Vagina (tissue), 2 donors: ENCODE results near the gene STARD13.

ENCODE experiments used
- POLR2A ChIP-seq, 2 donors: fragments of 450-650 bp; IDR thresholded peaks; one replicate each; pipeline ENCODE4 v1.6.1; 2017; ENCODE audit warnings: antibody characterized with exemption in 2 of 2, mild to moderate bottlenecking in 2 of 2, moderate library complexity in 2 of 2
- TF ChIP-seq, protein P1 (sequence below), 3 experiments: fragments of 450-650 bp in 2 of 3; fragments of 200-600 bp in 1 of 3; sonication (generic) in 1 of 3; IDR thresholded peaks; one replicate each; pipeline ENCODE4 v1.5.1; 2017 to 2019; ENCODE audit warnings: antibody characterized with exemption in 3 of 3, mild to moderate bottlenecking in 2 of 3, moderate library complexity in 2 of 3

DNA sequence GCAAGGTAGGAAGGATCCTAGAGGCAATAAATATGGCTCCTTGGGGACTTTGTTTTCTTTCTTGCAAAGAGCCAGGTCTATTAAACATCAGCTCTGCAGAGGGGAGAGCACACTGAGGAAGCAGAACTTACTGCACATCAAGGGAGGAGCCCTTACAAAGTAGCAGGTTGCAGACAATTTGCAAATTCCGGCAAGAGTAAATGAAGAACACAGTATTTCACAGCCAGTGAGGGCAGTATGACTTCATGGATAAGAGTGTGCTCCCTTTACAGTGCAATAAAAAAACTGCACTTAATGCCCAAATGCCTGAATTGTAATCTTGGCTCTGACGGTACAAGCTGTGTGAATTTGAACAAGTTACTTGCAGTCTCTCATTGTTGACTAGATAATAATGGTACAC lies 75.5 kb downstream of the STARD13 start:
- no peak for TF ChIP-seq POLR2A (IDR thresholded peaks at IDR 0.05)
- TF ChIP-seq, protein P1, sequence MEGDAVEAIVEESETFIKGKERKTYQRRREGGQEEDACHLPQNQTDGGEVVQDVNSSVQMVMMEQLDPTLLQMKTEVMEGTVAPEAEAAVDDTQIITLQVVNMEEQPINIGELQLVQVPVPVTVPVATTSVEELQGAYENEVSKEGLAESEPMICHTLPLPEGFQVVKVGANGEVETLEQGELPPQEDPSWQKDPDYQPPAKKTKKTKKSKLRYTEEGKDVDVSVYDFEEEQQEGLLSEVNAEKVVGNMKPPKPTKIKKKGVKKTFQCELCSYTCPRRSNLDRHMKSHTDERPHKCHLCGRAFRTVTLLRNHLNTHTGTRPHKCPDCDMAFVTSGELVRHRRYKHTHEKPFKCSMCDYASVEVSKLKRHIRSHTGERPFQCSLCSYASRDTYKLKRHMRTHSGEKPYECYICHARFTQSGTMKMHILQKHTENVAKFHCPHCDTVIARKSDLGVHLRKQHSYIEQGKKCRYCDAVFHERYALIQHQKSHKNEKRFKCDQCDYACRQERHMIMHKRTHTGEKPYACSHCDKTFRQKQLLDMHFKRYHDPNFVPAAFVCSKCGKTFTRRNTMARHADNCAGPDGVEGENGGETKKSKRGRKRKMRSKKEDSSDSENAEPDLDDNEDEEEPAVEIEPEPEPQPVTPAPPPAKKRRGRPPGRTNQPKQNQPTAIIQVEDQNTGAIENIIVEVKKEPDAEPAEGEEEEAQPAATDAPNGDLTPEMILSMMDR (IDR thresholded peaks at IDR 0.05), result no peak
